HepG2 (cell line): ENCODE measurements around the gene PLD1. TPM values are rescaled to one million over a fixed set of nuclear protein-coding genes. Genes with fewer than 3 reads are reported as not detected.
A peak's percentile ranks its signal among the peaks of the same experiment; 100 is the strongest.

Source experiments
- AGO2 ChIP-seq: fragments of 200-400 bp; formaldehyde crosslinking; optimal IDR thresholded peaks from 2 replicates; pipeline ENCODE3; 2017; ENCODE audit warnings: mild to moderate bottlenecking, low read depth, low read length, moderate library complexity
- HDAC1 ChIP-seq: sonication (generic); formaldehyde crosslinking; IDR thresholded peaks from 2 replicates; pipeline ENCODE4 v1.5.1; 2020; ENCODE audit warnings: mild to moderate bottlenecking, missing genetic modification reagents
- MYC ChIP-seq: sonication (generic); formaldehyde crosslinking; IDR thresholded peaks from 2 replicates; pipeline ENCODE4 v1.9.0; 2021; ENCODE audit warnings: missing genetic modification reagents, borderline replicate concordance
- NBN ChIP-seq: fragments of 450-650 bp; conservative IDR thresholded peaks from 2 replicates; pipeline ENCODE4 v1.6.1; 2017
- RFX5 ChIP-seq: IDR thresholded peaks from 2 replicates; pipeline ENCODE4 v1.6.1; 2011; ENCODE audit warnings: low read depth, low read length, improper control_type of control experiment
- RXRB ChIP-seq: IDR thresholded peaks from 2 replicates; pipeline ENCODE4 v1.6.1; 2016; ENCODE audit warnings: borderline replicate concordance, missing genetic modification reagents, missing compliant biosample characterization
- TBX2 ChIP-seq: sonication (generic); formaldehyde crosslinking; IDR thresholded peaks from 2 replicates; pipeline ENCODE4 v1.5.0; 2020; ENCODE audit warnings: missing genetic modification reagents, mild to moderate bottlenecking, borderline replicate concordance
- THAP11 ChIP-seq: IDR thresholded peaks from 2 replicates; pipeline ENCODE4 v1.6.1; 2016; ENCODE audit warnings: missing biosample characterization, missing genetic modification reagents
- ZNF101 ChIP-seq: sonication (generic); formaldehyde crosslinking; IDR thresholded peaks from 2 replicates; pipeline ENCODE4 v1.4.0; 2020; ENCODE audit warnings: mild to moderate bottlenecking, low read depth, missing genetic modification reagents, borderline replicate concordance
- ZNF256 ChIP-seq: sonication (generic); formaldehyde crosslinking; conservative IDR thresholded peaks from 2 replicates; pipeline ENCODE4 v1.4.0; 2020; ENCODE audit warnings: missing genetic modification reagents
- ZNF468 ChIP-seq: sonication (generic); formaldehyde crosslinking; IDR thresholded peaks from 2 replicates; pipeline ENCODE4 v1.8.0; 2022; ENCODE audit warnings: mild to moderate bottlenecking, moderate library complexity, missing genetic modification reagents
- ZNF557 ChIP-seq: sonication (generic); formaldehyde crosslinking; IDR thresholded peaks from 2 replicates; pipeline ENCODE4 v1.4.0; 2020; ENCODE audit warnings: missing genetic modification reagents
- ZNF644 ChIP-seq: IDR thresholded peaks from 2 replicates; pipeline ENCODE4 v1.6.1; 2016; ENCODE audit warnings: low read depth
- ZNF749 ChIP-seq: sonication (generic); formaldehyde crosslinking; IDR thresholded peaks from 2 replicates; pipeline ENCODE4 v1.8.0; 2022; ENCODE audit warnings: mild to moderate bottlenecking, missing genetic modification reagents, moderate library complexity, borderline replicate concordance
- ZNF761 ChIP-seq: sonication (generic); formaldehyde crosslinking; conservative IDR thresholded peaks from 2 replicates; pipeline ENCODE4 v1.4.0; 2020; ENCODE audit warnings: mild to moderate bottlenecking, missing genetic modification reagents
- polyA plus RNA-seq, 8 experiments: library from polyadenylated mRNA; depleted of rRNA in 3 of 8; stranded (reverse) in 7 of 8; unstranded in 1 of 8; fragments of >200 nt; fragmentation: Illumina TruSeq in 4 of 8; extraction: Trizol in 4 of 8; gene quantifications; 2 replicates each; pipeline versions ENCODE4 v1.2.1 to v1.2.3, GENCODE V29; 2011 to 2016; ENCODE audit warnings: low read depth in 4 of 8, missing spikeins in 1 of 8, mixed read lengths in 1 of 8; ENCODE audit not compliant: insufficient read depth in 1 of 8
- total RNA-seq, 5 experiments: library from RNA; depleted of rRNA; stranded (reverse); fragments of >200 nt; fragmentation: Illumina TruSeq; extraction: Trizol; gene quantifications; 2 replicates each; pipeline ENCODE4 v1.2.3, GENCODE V29; 2016; ENCODE audit warnings: low read depth in 1 of 5
- TF ChIP-seq, protein P1 (sequence below): IDR thresholded peaks from 2 replicates; pipeline ENCODE4 v1.6.1; 2016; ENCODE audit warnings: mild to moderate bottlenecking
- TF ChIP-seq, protein P2 (sequence below): IDR thresholded peaks from 2 replicates; pipeline ENCODE4 v1.6.1; 2018; ENCODE audit warnings: missing genetic modification reagents
- TF ChIP-seq, protein P3 (sequence below): sonication (generic); formaldehyde crosslinking; conservative IDR thresholded peaks from 2 replicates; pipeline ENCODE4 v1.8.0; 2022; ENCODE audit warnings: mild to moderate bottlenecking, moderate library complexity, missing genetic modification reagents
- TF ChIP-seq, protein P4 (sequence below): sonication (generic); IDR thresholded peaks from 2 replicates; pipeline ENCODE4 v1.6.1; 2016; ENCODE audit warnings: low read depth, borderline replicate concordance
- TF ChIP-seq, protein P5 (sequence below), 2 experiments: fragments of 450-650 bp in 1 of 2; sonication (generic) in 1 of 2; formaldehyde crosslinking; IDR thresholded peaks; 2 replicates each; pipeline versions ENCODE4 v1.5.0 to v1.8.0; 2020 to 2022; ENCODE audit warnings: mild to moderate bottlenecking in 1 of 2, missing genetic modification reagents in 1 of 2
- TF ChIP-seq, protein P6 (sequence below): sonication (generic); formaldehyde crosslinking; IDR thresholded peaks from 2 replicates; pipeline ENCODE4 v1.4.0; 2020; ENCODE audit warnings: missing genetic modification reagents

The PLD1 gene
- total and polyA plus RNA-seq, 2 of the 13 experiments (the other 11 are each of a cell fraction or from before 2014, with no cell fraction given), result 27.1 to 59.4 TPM

DNA sequence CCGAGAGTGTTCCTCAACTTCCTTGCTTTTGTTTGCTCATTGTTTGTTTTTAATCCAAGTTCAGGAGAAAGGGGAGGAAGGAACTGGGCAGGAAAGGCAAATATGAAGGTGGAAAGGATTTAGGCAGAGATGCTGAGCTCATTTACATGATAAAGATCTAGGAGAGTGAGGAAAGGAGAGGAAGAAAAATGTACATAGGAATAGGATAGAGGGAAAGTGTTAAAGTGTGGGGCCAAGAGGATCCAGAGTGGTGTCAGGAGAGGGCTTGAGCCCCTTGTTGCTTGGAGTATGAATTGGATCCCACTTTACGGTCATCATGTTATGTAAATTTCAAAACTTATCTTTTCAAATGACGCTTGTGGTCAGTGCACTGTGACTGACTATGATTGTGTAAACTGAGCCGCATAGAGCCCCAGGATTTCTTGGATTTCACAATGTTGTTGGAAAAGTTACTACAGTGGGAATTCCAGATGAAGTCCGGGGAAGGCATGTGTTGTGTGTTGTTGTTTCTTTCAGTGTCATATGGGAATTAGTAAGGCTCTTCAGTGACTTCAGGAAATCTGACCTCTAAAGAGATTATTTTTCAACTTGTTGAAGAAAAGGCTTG lies 15.0 kb upstream of the PLD1 start (continued):
- TF ChIP-seq ZNF101 (CRISPR knock-in tag) (no peak), ZNF761 (CRISPR knock-in tag) (0 out of 2 replicates have a peak, but pooled peaks have one; percentile 23), THAP11 (CRISPR knock-in tag) (peak; percentile 42; the same call in 1 of the 2 replicates), HDAC1 (CRISPR knock-in tag) (peak; percentile 40; the same call in 1 of the 2 replicates), RXRB (peak; percentile 16; the same call in 1 of the 2 replicates), RFX5 (no peak), ZNF749 (CRISPR knock-in tag) (no peak), ZNF256 (CRISPR knock-in tag) (no peak), TBX2 (CRISPR knock-in tag) (0 out of 2 replicates have a peak, but pooled peaks have one; percentile 31), AGO2 (no peak), NBN (no peak), MYC (CRISPR knock-in tag) (no peak), ZNF468 (no peak), ZNF557 (CRISPR knock-in tag) (no peak), ZNF644 (peak; percentile 47; the same call in 1 of the 2 replicates)
- TF ChIP-seq, protein P1, sequence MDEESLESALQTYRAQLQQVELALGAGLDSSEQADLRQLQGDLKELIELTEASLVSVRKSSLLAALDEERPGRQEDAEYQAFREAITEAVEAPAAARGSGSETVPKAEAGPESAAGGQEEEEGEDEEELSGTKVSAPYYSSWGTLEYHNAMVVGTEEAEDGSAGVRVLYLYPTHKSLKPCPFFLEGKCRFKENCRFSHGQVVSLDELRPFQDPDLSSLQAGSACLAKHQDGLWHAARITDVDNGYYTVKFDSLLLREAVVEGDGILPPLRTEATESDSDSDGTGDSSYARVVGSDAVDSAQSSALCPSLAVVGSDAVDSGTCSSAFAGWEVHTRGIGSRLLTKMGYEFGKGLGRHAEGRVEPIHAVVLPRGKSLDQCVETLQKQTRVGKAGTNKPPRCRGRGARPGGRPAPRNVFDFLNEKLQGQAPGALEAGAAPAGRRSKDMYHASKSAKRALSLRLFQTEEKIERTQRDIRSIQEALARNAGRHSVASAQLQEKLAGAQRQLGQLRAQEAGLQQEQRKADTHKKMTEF, result peak; percentile 41; the same call in 1 of the 2 replicates
- TF ChIP-seq, protein P2, sequence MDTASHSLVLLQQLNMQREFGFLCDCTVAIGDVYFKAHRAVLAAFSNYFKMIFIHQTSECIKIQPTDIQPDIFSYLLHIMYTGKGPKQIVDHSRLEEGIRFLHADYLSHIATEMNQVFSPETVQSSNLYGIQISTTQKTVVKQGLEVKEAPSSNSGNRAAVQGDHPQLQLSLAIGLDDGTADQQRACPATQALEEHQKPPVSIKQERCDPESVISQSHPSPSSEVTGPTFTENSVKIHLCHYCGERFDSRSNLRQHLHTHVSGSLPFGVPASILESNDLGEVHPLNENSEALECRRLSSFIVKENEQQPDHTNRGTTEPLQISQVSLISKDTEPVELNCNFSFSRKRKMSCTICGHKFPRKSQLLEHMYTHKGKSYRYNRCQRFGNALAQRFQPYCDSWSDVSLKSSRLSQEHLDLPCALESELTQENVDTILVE (CRISPR knock-in tag), result peak; percentile 59; the same call in 1 of the 2 replicates
- TF ChIP-seq, protein P3, sequence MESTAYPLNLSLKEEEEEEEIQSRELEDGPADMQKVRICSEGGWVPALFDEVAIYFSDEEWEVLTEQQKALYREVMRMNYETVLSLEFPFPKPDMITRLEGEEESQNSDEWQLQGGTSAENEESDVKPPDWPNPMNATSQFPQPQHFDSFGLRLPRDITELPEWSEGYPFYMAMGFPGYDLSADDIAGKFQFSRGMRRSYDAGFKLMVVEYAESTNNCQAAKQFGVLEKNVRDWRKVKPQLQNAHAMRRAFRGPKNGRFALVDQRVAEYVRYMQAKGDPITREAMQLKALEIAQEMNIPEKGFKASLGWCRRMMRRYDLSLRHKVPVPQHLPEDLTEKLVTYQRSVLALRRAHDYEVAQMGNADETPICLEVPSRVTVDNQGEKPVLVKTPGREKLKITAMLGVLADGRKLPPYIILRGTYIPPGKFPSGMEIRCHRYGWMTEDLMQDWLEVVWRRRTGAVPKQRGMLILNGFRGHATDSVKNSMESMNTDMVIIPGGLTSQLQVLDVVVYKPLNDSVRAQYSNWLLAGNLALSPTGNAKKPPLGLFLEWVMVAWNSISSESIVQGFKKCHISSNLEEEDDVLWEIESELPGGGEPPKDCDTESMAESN (CRISPR knock-in tag), result no peak
- TF ChIP-seq, protein P4, sequence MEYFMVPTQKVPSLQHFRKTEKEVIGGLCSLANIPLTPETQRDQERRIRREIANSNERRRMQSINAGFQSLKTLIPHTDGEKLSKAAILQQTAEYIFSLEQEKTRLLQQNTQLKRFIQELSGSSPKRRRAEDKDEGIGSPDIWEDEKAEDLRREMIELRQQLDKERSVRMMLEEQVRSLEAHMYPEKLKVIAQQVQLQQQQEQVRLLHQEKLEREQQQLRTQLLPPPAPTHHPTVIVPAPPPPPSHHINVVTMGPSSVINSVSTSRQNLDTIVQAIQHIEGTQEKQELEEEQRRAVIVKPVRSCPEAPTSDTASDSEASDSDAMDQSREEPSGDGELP, result no peak
- TF ChIP-seq, protein P5, sequence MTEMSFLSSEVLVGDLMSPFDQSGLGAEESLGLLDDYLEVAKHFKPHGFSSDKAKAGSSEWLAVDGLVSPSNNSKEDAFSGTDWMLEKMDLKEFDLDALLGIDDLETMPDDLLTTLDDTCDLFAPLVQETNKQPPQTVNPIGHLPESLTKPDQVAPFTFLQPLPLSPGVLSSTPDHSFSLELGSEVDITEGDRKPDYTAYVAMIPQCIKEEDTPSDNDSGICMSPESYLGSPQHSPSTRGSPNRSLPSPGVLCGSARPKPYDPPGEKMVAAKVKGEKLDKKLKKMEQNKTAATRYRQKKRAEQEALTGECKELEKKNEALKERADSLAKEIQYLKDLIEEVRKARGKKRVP (CRISPR knock-in tag; IDR thresholded peaks at IDR 0.05), result peak in 1 of 2 experiments; percentile 20; a peak in 2 of 4 replicates
- TF ChIP-seq, protein P6, sequence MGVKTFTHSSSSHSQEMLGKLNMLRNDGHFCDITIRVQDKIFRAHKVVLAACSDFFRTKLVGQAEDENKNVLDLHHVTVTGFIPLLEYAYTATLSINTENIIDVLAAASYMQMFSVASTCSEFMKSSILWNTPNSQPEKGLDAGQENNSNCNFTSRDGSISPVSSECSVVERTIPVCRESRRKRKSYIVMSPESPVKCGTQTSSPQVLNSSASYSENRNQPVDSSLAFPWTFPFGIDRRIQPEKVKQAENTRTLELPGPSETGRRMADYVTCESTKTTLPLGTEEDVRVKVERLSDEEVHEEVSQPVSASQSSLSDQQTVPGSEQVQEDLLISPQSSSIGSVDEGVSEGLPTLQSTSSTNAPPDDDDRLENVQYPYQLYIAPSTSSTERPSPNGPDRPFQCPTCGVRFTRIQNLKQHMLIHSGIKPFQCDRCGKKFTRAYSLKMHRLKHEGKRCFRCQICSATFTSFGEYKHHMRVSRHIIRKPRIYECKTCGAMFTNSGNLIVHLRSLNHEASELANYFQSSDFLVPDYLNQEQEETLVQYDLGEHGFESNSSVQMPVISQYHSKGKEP (CRISPR knock-in tag), result no peak
